Measurements from ENCODE around the gene FAM107B. TPM values are rescaled to one million over a fixed set of nuclear protein-coding genes. Genes with fewer than 3 reads are reported as not detected.
"Not testable (repeated sequence)": the region's sequence is repeated elsewhere in the genome, so short reads cannot be mapped to it uniquely, and the experiment has no call there.

The FAM107B gene
- total RNA-seq, 1 experiment from 2014 or later: 41.6 TPM

GRCh38 chr10:14635043-14635710, 139.5 kb downstream of the FAM107B start:
- no peak overlapping the region for H3K27ac ChIP-seq (ENCODE audit: low read depth, low read length)
- H3K9ac ChIP-seq (ENCODE audit: low read length): no peak overlapping the region
- no peaks in the 10 kb centered on the region for H3K36me3 ChIP-seq (ENCODE audit: control insufficient read depth in 1 of 2, insufficient read depth in 2 of 2, low read length in 2 of 2)
- H3K79me2 ChIP-seq (ENCODE audit: insufficient read depth, low read length): no peaks in the 10 kb centered on the region
- H3K4me3 ChIP-seq (replicated peaks in 1 of 2; ENCODE audit: low read depth in 1 of 2, low read length in 2 of 2): no peak overlapping the region
- no peak overlapping the region for H2AFZ ChIP-seq (ENCODE audit: low read depth, low read length, poor library complexity, severe bottlenecking)
- ChIA-PET RAD21 (ENCODE audit: low non-redundant PET in 1 of 2, low total read pairs in 2 of 2, uncharacterized antibody in 2 of 2, unreplicated experiment in 2 of 2) (no interaction called here), POLR2A (no interaction called here), CTCF (no interaction called here)
- H3K27me3 ChIP-seq (ENCODE audit: insufficient read depth, low read length): peaks cover 10% of the 10 kb centered on the region; the same call in 1 of the 2 replicates
- no peak overlapping the region for H3K4me2 ChIP-seq (ENCODE audit: low read length)
- BruUV-seq (replicated peaks): no TSS peak
- H3K9me3 ChIP-seq (ENCODE audit: control insufficient read depth in 1 of 2, insufficient read depth in 1 of 2, low read depth in 1 of 2, low read length in 2 of 2): no peaks in the 10 kb centered on the region
- intact Hi-C loops (cut with micrococcal nuclease): no loop called here
- ATAC-seq (no peak), DNase-seq (ENCODE audit: low read depth, low spot score) (no peak)
- no peaks in the 10 kb centered on the region for H3K9me2 ChIP-seq (ENCODE audit: insufficient read depth)
- H4K20me1 ChIP-seq (ENCODE audit: insufficient read depth): no peaks in the 10 kb centered on the region
- TF ChIP-seq ZNF274 (IDR thresholded peaks at IDR 0.05; ENCODE audit: low read depth, low read length) (no peak), ZBTB33 (IDR thresholded peaks at IDR 0.05; ENCODE audit: extremely low read depth, insufficient replicate concordance, low read length) (no peak), MAX (IDR thresholded peaks at IDR 0.05) (no peak), POLR2A (IDR thresholded peaks at IDR 0.05; ENCODE audit: borderline replicate concordance, extremely low read depth, insufficient read depth, insufficient read length) (no peak), CBX3 (IDR thresholded peaks at IDR 0.05; ENCODE audit: low read depth) (no peak)
- H3K4me1 ChIP-seq (ENCODE audit: control insufficient read depth in 1 of 2, insufficient read depth in 2 of 2, low read length in 2 of 2): no peaks in the 10 kb centered on the region

GRCh38 chr10:14634572-14634971, 140.1 kb downstream of the FAM107B start:
- CTCF ChIA-PET; ATAC-seq; H3K79me2 ChIP-seq (ENCODE audit: insufficient read depth, low read length); H3K4me1 ChIP-seq (ENCODE audit: control insufficient read depth in 1 of 2, insufficient read depth in 2 of 2, low read length in 2 of 2); H3K4me3 ChIP-seq (replicated peaks in 1 of 2; ENCODE audit: low read depth in 1 of 2, low read length in 2 of 2); BruUV-seq (replicated peaks); POLR2A ChIA-PET; intact Hi-C loops (cut with micrococcal nuclease); RAD21 ChIA-PET (ENCODE audit: low non-redundant PET in 1 of 2, low total read pairs in 2 of 2, uncharacterized antibody in 2 of 2, unreplicated experiment in 2 of 2); H4K20me1 ChIP-seq (ENCODE audit: insufficient read depth); H3K9me2 ChIP-seq (ENCODE audit: insufficient read depth); H3K4me2 ChIP-seq (ENCODE audit: low read length); H3K9me3 ChIP-seq (ENCODE audit: control insufficient read depth in 1 of 2, insufficient read depth in 1 of 2, low read depth in 1 of 2, low read length in 2 of 2); H3K9ac ChIP-seq (ENCODE audit: low read length); H2AFZ ChIP-seq (ENCODE audit: low read depth, low read length, poor library complexity, severe bottlenecking); H3K27ac ChIP-seq (ENCODE audit: low read depth, low read length); DNase-seq (ENCODE audit: low read depth, low spot score); H3K36me3 ChIP-seq (ENCODE audit: control insufficient read depth in 1 of 2, insufficient read depth in 2 of 2, low read length in 2 of 2); H3K27me3 ChIP-seq (ENCODE audit: insufficient read depth, low read length): not testable (repeated sequence)
